ENCODE measurements around the gene TOP3B.

Gene TOP3B

GRCh38 chr22:21970037-21970799 lies 12.4 kb downstream of the TOP3B start:
- TF ChIP-seq CTCF (IDR thresholded peaks at IDR 0.05; ENCODE audit: low read depth, low read length) = no peak
- DNase-seq (ENCODE audit: low read depth, low spot score) = no peak

GRCh38 chr22:21968452-21969129 lies 14.0 kb downstream of the TOP3B start:
- no peak overlapping the region for H3K4me3 ChIP-seq (ENCODE audit: low read depth, low read length)
- TF ChIP-seq CTCF (IDR thresholded peaks at IDR 0.05; ENCODE audit: low read depth, low read length) = no peak
- in situ Hi-C loops (cut with HindIII; ENCODE audit: low sequenced_read_pairs) = no loop called here
- no peak for DNase-seq (ENCODE audit: low read depth, low spot score)

More at GRCh38 chr22:21970037-21970799, 12.4 kb downstream of the TOP3B start:
- no peak overlapping the region for H3K4me3 ChIP-seq (ENCODE audit: low read depth, low read length)
- in situ Hi-C loops (cut with HindIII; ENCODE audit: low sequenced_read_pairs) = no loop called here

GRCh38 chr22:21967693-21968271 lies 14.8 kb downstream of the TOP3B start:
- H3K4me3 ChIP-seq (ENCODE audit: low read depth, low read length) = no peak overlapping the region
- TF ChIP-seq CTCF (IDR thresholded peaks at IDR 0.05; ENCODE audit: low read depth, low read length) = no peak
- no peak for DNase-seq (ENCODE audit: low read depth, low spot score)
- in situ Hi-C loops (cut with HindIII; ENCODE audit: low sequenced_read_pairs) = no loop called here

GRCh38 chr22:21966643-21967516 lies 15.7 kb downstream of the TOP3B start:
- TF ChIP-seq CTCF (IDR thresholded peaks at IDR 0.05; ENCODE audit: low read depth, low read length) = no peak
- in situ Hi-C loops (cut with HindIII; ENCODE audit: low sequenced_read_pairs) = no loop called here
- no peak for DNase-seq (ENCODE audit: low read depth, low spot score)
- no peak overlapping the region for H3K4me3 ChIP-seq (ENCODE audit: low read depth, low read length)

GRCh38 chr22:21965762-21966288 lies 16.8 kb downstream of the TOP3B start:
- H3K4me3 ChIP-seq (ENCODE audit: low read depth, low read length) = no peak overlapping the region
- in situ Hi-C loops (cut with HindIII; ENCODE audit: low sequenced_read_pairs) = no loop called here
- TF ChIP-seq CTCF (IDR thresholded peaks at IDR 0.05; ENCODE audit: low read depth, low read length) = no peak
- DNase-seq (ENCODE audit: low read depth, low spot score) = no peak
